ENCODE measurements around the gene ATOH8. TPM values are rescaled to one million over a fixed set of nuclear protein-coding genes. Genes with fewer than 3 reads are reported as not detected.
A peak's percentile ranks its signal among the peaks of the same experiment; 100 is the strongest.

The ATOH8 gene
- total RNA-seq, 3 donors from 2014 or later: 20.8 to 167 (median 46.2) TPM

DNA sequence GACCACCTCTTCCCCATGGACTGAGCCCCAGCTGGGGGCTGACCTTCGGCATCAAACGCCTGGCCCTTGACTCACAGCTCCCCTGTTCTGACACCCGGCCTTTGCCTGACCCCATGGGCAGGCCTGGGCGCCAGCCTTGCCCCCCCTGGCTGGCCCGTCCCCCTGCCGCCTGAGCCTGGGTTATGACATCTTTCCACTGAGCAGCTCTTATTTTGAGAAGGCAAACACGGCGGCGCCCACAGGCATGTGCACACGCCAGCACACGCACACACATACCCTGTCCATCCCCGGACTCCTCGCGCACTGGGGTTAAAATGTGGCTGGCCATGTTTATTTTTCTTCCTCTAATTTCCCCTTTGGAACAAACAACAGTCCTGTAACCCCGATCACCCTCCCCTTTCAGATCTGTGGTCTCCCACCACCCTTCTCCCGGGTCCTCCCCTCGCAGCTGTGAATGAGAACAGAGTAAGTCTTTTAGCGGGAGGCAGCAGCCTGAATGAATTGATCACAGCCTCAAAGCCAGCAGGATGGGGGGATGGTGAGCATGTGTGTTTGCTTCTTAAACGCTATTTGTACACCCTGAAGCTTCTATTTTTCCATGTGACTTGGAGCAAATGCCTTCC, 11.8 kb upstream of the ATOH8 start:
- DNase-seq (ENCODE audit: low spot score in 2 of 2): peak; percentile 79 to 91
- H3K36me3 ChIP-seq: no peaks in the 10 kb centered on the region
- H3K4me1 ChIP-seq: peaks cover 18 to 38% of the 10 kb centered on the region in 2 donors
- no peaks in the 10 kb centered on the region for H3K9me3 ChIP-seq
- TF ChIP-seq, protein P1, sequence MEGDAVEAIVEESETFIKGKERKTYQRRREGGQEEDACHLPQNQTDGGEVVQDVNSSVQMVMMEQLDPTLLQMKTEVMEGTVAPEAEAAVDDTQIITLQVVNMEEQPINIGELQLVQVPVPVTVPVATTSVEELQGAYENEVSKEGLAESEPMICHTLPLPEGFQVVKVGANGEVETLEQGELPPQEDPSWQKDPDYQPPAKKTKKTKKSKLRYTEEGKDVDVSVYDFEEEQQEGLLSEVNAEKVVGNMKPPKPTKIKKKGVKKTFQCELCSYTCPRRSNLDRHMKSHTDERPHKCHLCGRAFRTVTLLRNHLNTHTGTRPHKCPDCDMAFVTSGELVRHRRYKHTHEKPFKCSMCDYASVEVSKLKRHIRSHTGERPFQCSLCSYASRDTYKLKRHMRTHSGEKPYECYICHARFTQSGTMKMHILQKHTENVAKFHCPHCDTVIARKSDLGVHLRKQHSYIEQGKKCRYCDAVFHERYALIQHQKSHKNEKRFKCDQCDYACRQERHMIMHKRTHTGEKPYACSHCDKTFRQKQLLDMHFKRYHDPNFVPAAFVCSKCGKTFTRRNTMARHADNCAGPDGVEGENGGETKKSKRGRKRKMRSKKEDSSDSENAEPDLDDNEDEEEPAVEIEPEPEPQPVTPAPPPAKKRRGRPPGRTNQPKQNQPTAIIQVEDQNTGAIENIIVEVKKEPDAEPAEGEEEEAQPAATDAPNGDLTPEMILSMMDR (IDR thresholded peaks at IDR 0.05): peak in 2 of 3 donors; percentile 28 to 36
- TF ChIP-seq POLR2AphosphoS5 (IDR thresholded peaks at IDR 0.05) (peak; percentile 48 to 82 (median 72)), POLR2A (IDR thresholded peaks at IDR 0.05) (no peak)
- no peaks in the 10 kb centered on the region for H3K27me3 ChIP-seq
- peak overlapping the region; percentile 95 to 97 for H3K27ac ChIP-seq
- peak overlapping the region in 2 of 3 donors; percentile 13 for H3K4me3 ChIP-seq
- intact Hi-C loops (cut with DNase I; ENCODE audit: low total_unique reads): no loop called here

DNA sequence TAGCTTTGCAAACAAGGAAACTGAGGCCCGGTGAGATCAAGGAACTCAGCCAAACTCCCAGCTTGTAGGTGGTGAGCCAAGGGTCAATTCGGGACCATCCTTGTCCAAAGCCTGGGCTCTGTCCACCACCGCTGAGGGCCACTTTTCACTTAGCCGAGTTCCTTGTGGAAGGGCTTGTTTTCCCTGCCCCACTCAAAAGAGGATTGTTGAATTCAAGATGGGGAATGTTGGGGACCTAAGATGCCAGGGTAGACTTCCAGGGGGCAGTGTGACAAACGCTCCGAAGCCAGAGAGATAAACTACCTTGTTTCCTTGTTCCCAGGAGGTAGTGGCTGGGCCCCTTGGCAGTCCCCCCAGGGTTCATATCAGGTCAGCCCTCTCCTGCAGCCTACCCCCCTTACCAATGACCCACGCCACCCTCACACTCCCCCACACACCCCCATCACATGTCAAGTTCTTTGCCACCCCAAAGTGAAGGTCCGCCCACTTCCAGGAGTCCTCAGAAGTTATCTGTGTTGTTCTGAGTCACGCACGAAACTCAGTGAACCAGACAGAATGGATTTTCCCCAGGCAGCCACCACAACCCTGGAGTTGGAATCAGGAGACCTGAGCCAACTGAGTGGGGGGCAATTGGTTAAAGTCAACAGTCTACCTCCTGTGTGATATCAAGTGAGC, 10.3 kb upstream of the ATOH8 start:
- TF ChIP-seq, protein P1 (IDR thresholded peaks at IDR 0.05): no peak
- no peak for TF ChIP-seq POLR2AphosphoS5 (IDR thresholded peaks at IDR 0.05)
- no peak for TF ChIP-seq POLR2A (IDR thresholded peaks at IDR 0.05)
- no peaks in the 10 kb centered on the region for H3K36me3 ChIP-seq
- no peaks in the 10 kb centered on the region for H3K9me3 ChIP-seq
- peak overlapping the region; percentile 95 to 97 for H3K27ac ChIP-seq
- DNase-seq (ENCODE audit: low spot score in 2 of 2): no peak
- no peaks in the 10 kb centered on the region for H3K27me3 ChIP-seq
- intact Hi-C loops (cut with DNase I; ENCODE audit: low total_unique reads): no loop called here
- peak overlapping the region in 1 of 3 donors; percentile 42 for H3K4me3 ChIP-seq
- H3K4me1 ChIP-seq: peaks cover 18 to 38% of the 10 kb centered on the region in 2 donors

DNA sequence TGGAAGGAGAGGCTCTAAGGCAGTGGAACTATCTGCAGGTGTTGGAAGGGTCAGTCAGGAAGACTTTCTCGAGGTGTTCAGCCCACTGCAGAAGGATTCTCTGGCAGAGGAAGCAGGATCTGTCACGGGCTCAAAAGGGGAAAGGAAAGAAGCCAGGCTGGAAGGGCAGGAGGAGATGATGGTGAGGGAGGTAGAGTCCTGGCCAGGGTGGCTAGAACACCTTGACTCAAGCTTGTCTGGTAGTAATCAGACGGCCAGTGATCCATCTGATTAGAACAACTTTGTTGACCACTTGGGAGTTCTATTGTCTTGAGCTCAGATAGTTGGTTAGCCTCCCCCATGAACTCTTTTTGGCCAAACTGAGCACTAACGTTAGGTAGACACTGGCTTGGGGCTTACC, 9.7 kb upstream of the ATOH8 start:
- intact Hi-C loops (cut with DNase I; ENCODE audit: low total_unique reads): no loop called here
- TF ChIP-seq POLR2AphosphoS5 (IDR thresholded peaks at IDR 0.05): no peak
- TF ChIP-seq, protein P1 (IDR thresholded peaks at IDR 0.05): no peak
- H3K27ac ChIP-seq: peak overlapping the region; percentile 95 to 97
- DNase-seq (ENCODE audit: low spot score in 2 of 2): no peak
- H3K4me1 ChIP-seq: peaks cover 18 to 38% of the 10 kb centered on the region in 2 donors
- no peaks in the 10 kb centered on the region for H3K9me3 ChIP-seq
- no peaks in the 10 kb centered on the region for H3K27me3 ChIP-seq
- no peaks in the 10 kb centered on the region for H3K36me3 ChIP-seq
- H3K4me3 ChIP-seq: no peak overlapping the region

DNA sequence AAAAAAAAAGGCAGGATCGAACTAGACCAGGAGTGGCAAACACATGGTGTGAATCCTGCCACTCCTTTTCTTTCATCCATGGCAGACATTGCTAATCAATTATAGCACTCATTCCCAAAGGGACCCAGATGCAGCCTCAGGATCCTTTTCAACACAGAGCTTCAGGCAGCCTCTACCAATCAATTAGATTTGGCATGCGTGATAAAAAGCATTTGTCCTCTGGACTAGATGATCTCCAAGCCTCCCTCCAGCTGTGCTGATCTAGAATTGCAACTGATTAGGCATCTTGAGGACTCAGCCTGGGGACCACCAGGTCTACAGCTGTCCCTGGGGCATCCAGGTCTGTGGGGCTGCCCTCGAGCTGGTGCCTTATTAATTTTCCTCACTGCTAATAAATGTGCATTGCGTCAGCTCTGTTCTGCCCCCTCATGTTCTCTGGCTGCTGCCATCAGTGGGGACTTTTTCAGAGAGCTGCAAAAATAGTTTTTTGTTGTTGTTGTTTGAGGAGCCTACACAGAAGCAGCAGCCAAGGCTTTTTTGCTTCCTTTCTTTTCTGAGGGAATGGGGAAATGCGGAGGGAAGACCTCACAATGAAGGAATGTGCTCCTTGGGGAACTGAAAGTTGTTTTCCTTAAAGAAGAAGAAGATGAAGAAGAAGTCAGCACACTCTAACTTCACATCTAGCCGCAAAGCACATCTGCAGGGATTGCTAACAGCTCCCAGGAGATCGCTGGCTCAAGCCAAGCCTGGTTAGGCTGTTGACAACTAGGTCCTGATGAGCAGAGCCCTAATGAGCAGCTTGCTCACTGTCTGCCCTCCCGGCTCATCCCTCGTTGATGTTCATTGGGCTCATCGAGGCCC, 8.8 kb upstream of the ATOH8 start:
- intact Hi-C loops (cut with DNase I; ENCODE audit: low total_unique reads): no loop called here
- Histone ChIP-seq H3K27ac (peak overlapping the region; percentile 80 to 97), H3K36me3 (no peaks in the 10 kb centered on the region), H3K4me3 (peak overlapping the region in 2 of 3 donors; percentile 5 to 12), H3K9me3 (no peaks in the 10 kb centered on the region), H3K4me1 (peaks cover 18 to 38% of the 10 kb centered on the region in 2 donors), H3K27me3 (no peaks in the 10 kb centered on the region)
- peak in 1 of 2 donors; percentile 62 for DNase-seq (ENCODE audit: low spot score in 2 of 2)
- TF ChIP-seq POLR2A (IDR thresholded peaks at IDR 0.05) (no peak), POLR2AphosphoS5 (IDR thresholded peaks at IDR 0.05) (peak; percentile 37 to 81 (median 47))

DNA sequence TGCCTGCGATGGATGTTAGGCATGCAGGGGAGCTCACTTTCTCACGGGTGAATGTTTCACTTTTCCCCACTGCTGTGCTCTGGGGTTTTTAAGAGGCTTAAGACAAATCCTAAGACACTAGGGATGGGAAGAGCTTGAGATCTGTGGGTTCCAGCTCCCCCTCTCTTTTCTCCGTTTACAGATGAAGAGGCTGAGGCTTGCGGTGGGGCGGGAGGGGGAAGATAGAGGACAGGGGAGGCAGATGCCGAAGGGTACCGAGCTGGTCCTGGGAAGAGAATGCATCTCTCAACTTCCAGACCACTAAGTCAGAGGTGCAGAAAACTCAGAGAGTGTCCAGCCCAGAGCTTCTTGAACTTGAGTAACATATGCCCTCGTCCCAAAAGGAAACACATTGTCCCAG, 8.2 kb upstream of the ATOH8 start:
- Histone ChIP-seq H3K4me1 (peaks cover 18 to 38% of the 10 kb centered on the region in 2 donors), H3K27me3 (no peaks in the 10 kb centered on the region), H3K4me3 (peak overlapping the region in 2 of 3 donors; percentile 5 to 12), H3K36me3 (no peaks in the 10 kb centered on the region), H3K27ac (peak overlapping the region; percentile 80 to 97), H3K9me3 (no peaks in the 10 kb centered on the region)
- no peak for DNase-seq (ENCODE audit: low spot score in 2 of 2)
- TF ChIP-seq, protein P1 (IDR thresholded peaks at IDR 0.05): no peak
- TF ChIP-seq POLR2A (IDR thresholded peaks at IDR 0.05) (no peak), POLR2AphosphoS5 (IDR thresholded peaks at IDR 0.05) (no peak)
- intact Hi-C loops (cut with DNase I; ENCODE audit: low total_unique reads): no loop called here
